RWPE2 (cell line): ENCODE results near the gene URM1.

Source experiments
- ATAC-seq: fragments of 200-7000 bp; cut with Tn5 transposase; 3 replicates; pipeline ENCODE4 v1.9.1; 2021; ENCODE audit warnings: low read depth
- DNase-seq: peaks from one replicate; pipeline ENCODE4 v3.0.0-alpha.2; 2020; ENCODE audit warnings: low spot score
- H3K27ac ChIP-seq: fragments of 450-650 bp; 2 replicates; pipeline ENCODE4 v1.5.1; 2017; ENCODE audit warnings: mild to moderate bottlenecking; ENCODE audit not compliant: poor library complexity, severe bottlenecking
- H3K27me3 ChIP-seq: fragments of 250-450 bp; sonication (Bioruptor Pico); 2 replicates; pipeline ENCODE4 v1.5.1; 2021; ENCODE audit warnings: mild to moderate bottlenecking, moderate library complexity; ENCODE audit not compliant: insufficient read depth, poor library complexity, severe bottlenecking
- H3K36me3 ChIP-seq: fragments of 250-450 bp; sonication (Bioruptor Pico); 2 replicates; pipeline ENCODE4 v1.5.1; 2020; ENCODE audit warnings: low read depth, mild to moderate bottlenecking, moderate library complexity
- H3K4me1 ChIP-seq: fragments of 250-450 bp; sonication (Bioruptor Pico); 2 replicates; pipeline ENCODE4 v1.5.1; 2021; ENCODE audit warnings: mild to moderate bottlenecking, moderate library complexity; ENCODE audit not compliant: insufficient read depth, poor library complexity, severe bottlenecking
- H3K4me3 ChIP-seq: fragments of 250-450 bp; sonication (Bioruptor Pico); 2 replicates; pipeline ENCODE4 v1.5.1; 2021; ENCODE audit warnings: mild to moderate bottlenecking, moderate library complexity; ENCODE audit not compliant: severe bottlenecking
- H3K9me3 ChIP-seq: fragments of 250-450 bp; sonication (Bioruptor Pico); 2 replicates; pipeline ENCODE4 v1.5.1; 2021; ENCODE audit warnings: mild to moderate bottlenecking, moderate library complexity; ENCODE audit not compliant: severe bottlenecking
- CTCF ChIP-seq: fragments of 450-650 bp; IDR thresholded peaks from one replicate; pipeline ENCODE4 v1.5.1; 2017; ENCODE audit warnings: mild to moderate bottlenecking, moderate library complexity; ENCODE audit not compliant: poor library complexity, severe bottlenecking

Gene URM1

DNA sequence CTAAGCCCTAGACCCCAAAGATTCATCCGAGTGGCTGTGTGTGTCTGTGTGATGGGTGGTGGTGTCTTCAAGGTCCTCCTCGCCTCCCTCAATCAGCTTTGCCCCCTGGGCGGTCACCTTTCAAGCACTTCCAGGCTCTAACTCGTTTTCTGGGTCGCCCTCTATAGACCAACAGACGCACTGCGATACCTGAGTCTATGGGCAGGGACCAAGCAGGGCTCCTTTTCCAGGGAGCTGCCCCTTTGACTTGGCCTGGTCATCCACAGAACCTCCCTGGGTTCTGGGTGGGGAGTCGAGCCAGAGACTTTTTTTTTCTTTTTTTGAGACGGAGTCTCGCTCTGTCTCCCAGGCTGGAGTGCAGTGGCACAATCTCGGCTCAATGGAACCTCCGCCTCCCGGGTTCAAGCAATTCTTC, 29.7 kb upstream of the URM1 start:
- no peak for DNase-seq
- TF ChIP-seq CTCF: peak; percentile 90
- H3K27me3 ChIP-seq: no peaks in the 10 kb centered on the region
- H3K9me3 ChIP-seq: no peaks in the 10 kb centered on the region
- H3K4me1 ChIP-seq: no peaks in the 10 kb centered on the region
- ATAC-seq: peak; percentile 73
- peaks cover 30% of the 10 kb centered on the region for H3K36me3 ChIP-seq
- peak overlapping the region; percentile 55 for H3K27ac ChIP-seq
- peak overlapping the region; percentile 65 for H3K4me3 ChIP-seq

DNA sequence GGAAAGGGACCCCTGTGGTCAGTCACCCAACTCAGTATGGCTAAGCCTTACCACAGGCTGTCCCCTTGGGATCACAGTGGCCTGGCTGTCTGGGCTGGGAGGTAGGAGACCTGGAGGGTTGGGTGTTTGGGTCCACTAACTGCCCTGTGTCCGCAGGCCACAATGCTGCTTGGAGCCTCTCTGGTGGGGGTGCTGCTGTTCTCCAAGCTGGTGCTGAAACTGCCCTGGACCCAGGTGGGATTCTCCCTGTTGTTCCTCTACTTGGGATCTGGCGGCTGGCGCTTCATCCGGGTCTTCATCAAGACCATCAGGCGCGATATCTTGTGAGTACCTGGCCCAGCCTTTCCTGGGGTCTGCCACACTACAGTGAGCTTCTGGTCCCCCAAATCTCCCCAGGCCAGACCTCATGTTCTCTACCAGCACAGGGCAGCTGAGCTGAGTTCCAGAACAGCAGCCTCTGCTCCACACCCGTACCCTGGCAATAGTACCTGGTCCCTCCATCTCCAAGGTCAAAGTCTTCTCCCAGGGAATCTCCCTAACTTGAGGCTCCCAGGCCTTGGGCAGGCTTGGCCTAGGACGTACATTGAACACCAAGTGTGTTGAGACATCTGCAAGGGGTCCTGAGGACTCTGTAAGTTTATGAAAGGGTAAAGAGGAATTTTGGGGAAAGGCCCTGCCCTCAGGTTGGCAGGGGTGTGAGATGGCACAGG, 28.0 kb upstream of the URM1 start:
- no peaks in the 10 kb centered on the region for H3K4me1 ChIP-seq
- H3K36me3 ChIP-seq: peaks cover 41% of the 10 kb centered on the region
- H3K9me3 ChIP-seq: no peaks in the 10 kb centered on the region
- ATAC-seq (no peak), DNase-seq (no peak)
- no peak overlapping the region for H3K27ac ChIP-seq
- no peak overlapping the region for H3K4me3 ChIP-seq
- TF ChIP-seq CTCF: no peak
- no peaks in the 10 kb centered on the region for H3K27me3 ChIP-seq

DNA sequence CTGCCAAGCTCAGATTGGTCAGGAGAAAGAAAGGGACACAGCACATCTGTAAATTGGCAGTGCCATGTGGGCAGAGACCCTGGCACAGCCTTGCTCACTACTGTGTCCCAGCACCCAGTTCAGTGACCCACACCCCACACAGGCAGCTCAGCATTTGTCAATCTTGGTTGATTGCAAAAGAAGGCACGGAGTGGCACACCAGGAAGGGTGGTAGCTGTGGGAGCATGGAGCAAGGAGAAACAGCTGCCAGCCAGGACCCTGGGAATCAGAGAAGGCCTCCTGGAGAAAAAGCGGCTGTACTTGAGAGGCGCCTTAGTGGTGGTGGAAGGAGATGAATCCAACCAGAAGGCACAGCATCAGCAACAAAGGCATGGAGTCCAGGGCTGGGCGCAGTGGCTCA, 27.3 kb upstream of the URM1 start:
- Histone ChIP-seq H3K4me3 (no peak overlapping the region), H3K36me3 (peaks cover 41% of the 10 kb centered on the region), H3K9me3 (no peaks in the 10 kb centered on the region), H3K27ac (no peak overlapping the region), H3K4me1 (no peaks in the 10 kb centered on the region), H3K27me3 (no peaks in the 10 kb centered on the region)
- TF ChIP-seq CTCF: no peak
- ATAC-seq (no peak), DNase-seq (no peak)

DNA sequence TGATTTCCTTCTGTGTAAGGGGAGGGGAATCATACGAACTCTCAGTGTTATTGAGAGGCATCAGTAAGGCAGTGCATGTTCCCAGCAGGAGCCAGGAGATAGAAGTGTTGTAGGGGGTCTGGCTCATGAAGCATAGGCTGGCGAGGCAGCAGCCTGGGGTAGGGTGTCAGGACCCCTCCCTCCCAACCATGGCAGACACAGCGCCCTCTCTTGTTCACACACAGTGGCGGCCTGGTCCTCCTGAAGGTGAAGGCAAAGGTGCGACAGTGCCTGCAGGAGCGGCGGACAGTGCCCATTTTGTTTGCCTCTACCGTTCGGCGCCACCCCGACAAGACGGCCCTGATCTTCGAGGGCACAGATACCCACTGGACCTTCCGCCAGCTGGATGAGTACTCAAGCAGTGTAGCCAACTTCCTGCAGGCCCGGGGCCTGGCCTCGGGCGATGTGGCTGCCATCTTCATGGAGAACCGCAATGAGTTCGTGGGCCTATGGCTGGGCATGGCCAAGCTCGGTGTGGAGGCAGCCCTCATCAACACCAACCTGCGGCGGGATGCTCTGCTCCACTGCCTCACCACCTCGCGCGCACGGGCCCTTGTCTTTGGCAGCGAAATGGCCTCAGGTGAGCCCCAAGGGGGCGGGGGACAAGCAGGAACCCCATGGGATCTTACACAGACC, 26.1 kb upstream of the URM1 start:
- Histone ChIP-seq H3K4me1 (no peaks in the 10 kb centered on the region), H3K27ac (no peak overlapping the region), H3K4me3 (no peak overlapping the region), H3K9me3 (no peaks in the 10 kb centered on the region), H3K27me3 (no peaks in the 10 kb centered on the region), H3K36me3 (peaks cover 48% of the 10 kb centered on the region)
- TF ChIP-seq CTCF: no peak
- DNase-seq: no peak
- ATAC-seq: no peak

GRCh38 chr9:128349125-128349524, 22.0 kb upstream of the URM1 start:
- Histone ChIP-seq H3K4me3 (no peak overlapping the region), H3K27ac (no peak overlapping the region), H3K9me3 (no peaks in the 10 kb centered on the region), H3K27me3 (no peaks in the 10 kb centered on the region), H3K4me1 (no peaks in the 10 kb centered on the region), H3K36me3 (peaks cover 49% of the 10 kb centered on the region)
- ATAC-seq (no peak), DNase-seq (no peak)
- no peak for TF ChIP-seq CTCF
